Stimulated activated CD8-positive, alpha-beta memory T cell treated with anti-CD3 and anti-CD28 coated beads, Interleukin-15, amount 100 ng/mL, for 1 hour (primary cell): ENCODE results near the gene ZNF202.
"Not testable (repeated sequence)": the region's sequence is repeated elsewhere in the genome, so short reads cannot be mapped to it uniquely, and the experiment has no call there.

Experiments used
- DNase-seq: peaks from one replicate; pipeline ENCODE4 v3.0.0-alpha.2; 2020; ENCODE audit warnings: low read depth

The ZNF202 gene

GRCh38 chr11:123740787-123741158 is 687 bp downstream of the ZNF202 start:
- DNase-seq, result no peak

GRCh38 chr11:123738374-123738773 is 3.1 kb downstream of the ZNF202 start:
- no peak for DNase-seq

- DNase-seq, result no peak
These were observed 4.7 kb downstream of the ZNF202 start for GRCh38 chr11:123736769-123737168.

- DNase-seq, result no peak
These were observed 11.9 kb downstream of the ZNF202 start for GRCh38 chr11:123729602-123730001.

- no peak for DNase-seq
These were observed 15.3 kb downstream of the ZNF202 start for GRCh38 chr11:123725995-123726655.

- DNase-seq, result no peak
These were observed 22.0 kb downstream of the ZNF202 start for GRCh38 chr11:123719452-123719851.

- DNase-seq, result no peak
These were observed 23.0 kb downstream of the ZNF202 start for GRCh38 chr11:123718469-123718868.

GRCh38 chr11:123718063-123718462 is 23.4 kb downstream of the ZNF202 start:
- DNase-seq, result no peak

GRCh38 chr11:123712627-123713026 is 28.8 kb downstream of the ZNF202 start:
- not testable (repeated sequence) for DNase-seq

- peak; percentile 16 for DNase-seq
These were observed 33.8 kb downstream of the ZNF202 start for GRCh38 chr11:123707606-123708205.

GRCh38 chr11:123707206-123707605 is 34.3 kb downstream of the ZNF202 start:
- DNase-seq, result no peak

- DNase-seq, result no peak
These were observed 37.1 kb downstream of the ZNF202 start for GRCh38 chr11:123704341-123704740.

GRCh38 chr11:123702696-123703095 is 38.8 kb downstream of the ZNF202 start:
- DNase-seq, result no peak

GRCh38 chr11:123702139-123702538 is 39.3 kb downstream of the ZNF202 start:
- no peak for DNase-seq

- DNase-seq, result no peak
These were observed 40.7 kb downstream of the ZNF202 start for GRCh38 chr11:123700772-123701171.

GRCh38 chr11:123698546-123699127 is 42.8 kb downstream of the ZNF202 start:
- DNase-seq, result no peak

- no peak for DNase-seq
These were observed 45.3 kb downstream of the ZNF202 start for GRCh38 chr11:123696183-123696582.

- DNase-seq, result no peak
These were observed 46.2 kb downstream of the ZNF202 start for GRCh38 chr11:123695231-123695630.

GRCh38 chr11:123694551-123694950 is 46.9 kb downstream of the ZNF202 start:
- no peak for DNase-seq

GRCh38 chr11:123692961-123693360 is 48.5 kb downstream of the ZNF202 start:
- DNase-seq, result no peak

GRCh38 chr11:123690485-123690884 is 51.0 kb downstream of the ZNF202 start:
- DNase-seq, result no peak

GRCh38 chr11:123684601-123685000 is 56.9 kb downstream of the ZNF202 start:
- no peak for DNase-seq

- no peak for DNase-seq
These were observed 57.9 kb downstream of the ZNF202 start for GRCh38 chr11:123683428-123684170.
